Stimulated activated effector memory CD8-positive, alpha-beta T cell treated with anti-CD3 and anti-CD28 coated beads, Interleukin-12 subunit alpha, Interleukin-12 subunit beta, amount 100 ng/mL, for 72 hours (primary cell): Measurements from ENCODE around the gene MTCH1.

Source experiments
- ATAC-seq: fragments of 150-1000 bp; cut with Tn5 transposase; 2 replicates; pipeline ENCODE4 v1.10.0; 2021
- DNase-seq, 2 donors: peaks; one replicate each; pipeline ENCODE4 v3.0.0; 2021 to 2022; ENCODE audit warnings: low spot score in 2 of 2
- H3K27ac Mint-ChIP-seq: one replicate; pipeline ENCODE4 v1.8.0; 2022; ENCODE audit warnings: mild to moderate bottlenecking, mixed read lengths
- H3K36me3 Mint-ChIP-seq: one replicate; pipeline ENCODE4 v1.8.0; 2022; ENCODE audit warnings: mild to moderate bottlenecking, mixed read lengths
- H3K4me1 Mint-ChIP-seq: one replicate; pipeline ENCODE4 v1.8.0; 2022; ENCODE audit warnings: mixed read lengths
- H3K4me3 Mint-ChIP-seq: one replicate; pipeline ENCODE4 v1.8.0; 2022; ENCODE audit warnings: mild to moderate bottlenecking, mixed read lengths
- H3K9me3 Mint-ChIP-seq: one replicate; pipeline ENCODE4 v1.8.0; 2022; ENCODE audit warnings: mixed read lengths

The MTCH1 gene

DNA sequence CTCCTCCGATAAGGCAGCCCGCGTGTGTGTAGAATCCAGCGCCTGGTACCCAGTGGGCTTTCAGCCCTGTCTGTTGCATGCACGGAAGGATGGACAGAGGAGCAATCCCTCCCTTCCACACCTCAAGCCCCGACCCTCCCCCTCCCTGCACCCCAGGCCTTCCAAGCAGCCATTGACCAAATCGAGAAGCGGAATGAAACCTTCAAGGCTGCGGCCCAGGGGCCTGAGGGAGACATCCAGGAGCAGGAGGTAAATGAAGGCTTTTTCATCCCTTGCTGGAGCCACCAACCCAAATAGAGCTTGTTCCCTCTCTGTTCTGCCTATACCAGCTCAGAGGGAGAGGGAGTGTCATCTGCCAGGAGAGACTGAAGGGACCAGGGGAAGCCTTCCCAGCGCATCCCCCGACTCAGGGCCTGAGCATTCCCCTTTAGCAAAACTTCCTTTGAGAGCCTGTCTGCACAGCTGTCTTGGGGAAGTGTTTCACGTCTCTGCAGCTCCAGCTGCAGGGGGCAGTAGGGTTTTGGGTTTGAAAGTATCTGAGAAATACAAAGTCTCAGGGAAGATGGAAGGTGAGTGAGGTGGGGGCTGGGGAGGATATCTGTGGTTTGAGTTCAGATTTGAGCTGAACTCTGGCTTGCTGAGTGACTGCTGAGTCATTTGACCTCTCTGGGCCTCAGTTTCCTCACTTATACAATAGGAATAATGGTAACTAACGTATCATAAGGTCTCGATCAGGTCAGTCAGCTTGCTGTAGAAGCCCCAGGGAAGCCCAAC, 35.5 kb upstream of the MTCH1 start:
- peak; percentile 38 for ATAC-seq
- no peaks in the 10 kb centered on the region for H3K9me3 Mint-ChIP-seq
- peaks cover 11% of the 10 kb centered on the region for H3K36me3 Mint-ChIP-seq
- peaks cover 85% of the 10 kb centered on the region for H3K4me1 Mint-ChIP-seq
- peak overlapping the region; percentile 34 for H3K4me3 Mint-ChIP-seq
- peak overlapping the region; percentile 87 for H3K27ac Mint-ChIP-seq
- peak; percentile 45 to 78 for DNase-seq

DNA sequence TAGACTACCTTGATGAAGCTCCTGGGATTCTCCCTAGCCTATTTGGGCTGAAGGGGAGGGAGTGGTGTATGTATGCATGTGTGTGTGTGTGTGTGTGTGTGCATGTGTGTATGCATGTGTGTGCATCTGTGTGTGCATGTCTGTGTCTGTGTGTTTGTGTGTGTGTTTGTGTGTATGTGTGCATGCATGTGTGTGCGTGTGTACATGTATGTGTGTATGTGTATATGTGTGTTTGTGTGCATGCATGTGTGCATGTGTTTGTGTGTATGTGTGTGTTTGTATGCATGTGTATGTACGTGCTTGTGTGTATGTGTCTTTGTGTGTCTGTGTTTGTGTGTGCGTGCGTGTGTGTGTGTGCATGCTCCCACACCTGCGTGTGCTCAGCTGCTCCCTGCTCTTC, 34.8 kb upstream of the MTCH1 start:
- peaks cover 79% of the 10 kb centered on the region for H3K4me1 Mint-ChIP-seq
- peaks cover 11% of the 10 kb centered on the region for H3K36me3 Mint-ChIP-seq
- no peak overlapping the region for H3K4me3 Mint-ChIP-seq
- DNase-seq (no peak), ATAC-seq (no peak)
- H3K27ac Mint-ChIP-seq, result no peak overlapping the region
- H3K9me3 Mint-ChIP-seq, result no peaks in the 10 kb centered on the region

DNA sequence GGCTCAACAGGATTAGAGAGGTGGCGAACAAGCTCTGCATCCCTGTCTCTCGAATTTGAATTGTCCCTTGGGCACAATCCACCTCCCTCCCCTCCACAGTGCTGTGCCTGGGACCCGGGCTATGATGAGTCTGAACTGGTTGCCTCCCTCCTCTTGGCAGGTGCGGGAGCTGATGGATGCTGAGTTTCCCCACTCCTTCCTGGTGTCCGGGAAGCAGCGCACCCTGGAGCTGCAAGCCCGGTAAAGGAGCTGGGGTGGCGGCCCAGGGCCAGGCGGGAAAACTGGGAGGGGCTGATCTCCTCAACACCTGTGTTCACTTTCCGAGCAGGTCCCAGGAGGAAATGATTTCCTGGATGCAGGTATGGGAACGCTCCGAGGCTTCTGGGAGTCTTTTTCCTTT, 34.4 kb upstream of the MTCH1 start:
- H3K36me3 Mint-ChIP-seq, result peaks cover 11% of the 10 kb centered on the region
- DNase-seq (no peak), ATAC-seq (no peak)
- no peaks in the 10 kb centered on the region for H3K9me3 Mint-ChIP-seq
- no peak overlapping the region for H3K4me3 Mint-ChIP-seq
- peaks cover 74% of the 10 kb centered on the region for H3K4me1 Mint-ChIP-seq
- H3K27ac Mint-ChIP-seq, result no peak overlapping the region

DNA sequence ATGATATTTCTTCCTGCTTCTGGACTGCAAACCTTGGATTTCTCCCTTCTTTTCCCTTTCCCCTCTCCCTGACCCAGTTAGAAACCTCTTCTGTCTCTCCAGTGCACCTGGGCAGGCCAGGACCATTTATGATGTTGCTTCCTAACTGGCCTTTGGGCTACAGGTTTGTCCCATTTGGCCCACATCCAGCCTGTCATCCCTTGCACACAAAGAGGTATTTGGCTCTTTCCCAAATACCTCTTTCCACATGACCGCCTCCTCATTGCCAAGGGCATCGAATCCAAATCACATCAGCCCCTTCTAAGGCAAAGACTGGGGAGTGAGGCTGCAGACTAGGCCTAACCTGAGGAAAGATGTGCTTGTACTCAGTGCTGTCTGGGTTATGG, 33.1 kb upstream of the MTCH1 start:
- no peak for DNase-seq
- no peak for ATAC-seq
- Mint-ChIP-seq H3K9me3 (no peaks in the 10 kb centered on the region), H3K27ac (peak overlapping the region; percentile 88), H3K4me3 (no peak overlapping the region), H3K4me1 (peaks cover 61% of the 10 kb centered on the region), H3K36me3 (peaks cover 11% of the 10 kb centered on the region)

DNA sequence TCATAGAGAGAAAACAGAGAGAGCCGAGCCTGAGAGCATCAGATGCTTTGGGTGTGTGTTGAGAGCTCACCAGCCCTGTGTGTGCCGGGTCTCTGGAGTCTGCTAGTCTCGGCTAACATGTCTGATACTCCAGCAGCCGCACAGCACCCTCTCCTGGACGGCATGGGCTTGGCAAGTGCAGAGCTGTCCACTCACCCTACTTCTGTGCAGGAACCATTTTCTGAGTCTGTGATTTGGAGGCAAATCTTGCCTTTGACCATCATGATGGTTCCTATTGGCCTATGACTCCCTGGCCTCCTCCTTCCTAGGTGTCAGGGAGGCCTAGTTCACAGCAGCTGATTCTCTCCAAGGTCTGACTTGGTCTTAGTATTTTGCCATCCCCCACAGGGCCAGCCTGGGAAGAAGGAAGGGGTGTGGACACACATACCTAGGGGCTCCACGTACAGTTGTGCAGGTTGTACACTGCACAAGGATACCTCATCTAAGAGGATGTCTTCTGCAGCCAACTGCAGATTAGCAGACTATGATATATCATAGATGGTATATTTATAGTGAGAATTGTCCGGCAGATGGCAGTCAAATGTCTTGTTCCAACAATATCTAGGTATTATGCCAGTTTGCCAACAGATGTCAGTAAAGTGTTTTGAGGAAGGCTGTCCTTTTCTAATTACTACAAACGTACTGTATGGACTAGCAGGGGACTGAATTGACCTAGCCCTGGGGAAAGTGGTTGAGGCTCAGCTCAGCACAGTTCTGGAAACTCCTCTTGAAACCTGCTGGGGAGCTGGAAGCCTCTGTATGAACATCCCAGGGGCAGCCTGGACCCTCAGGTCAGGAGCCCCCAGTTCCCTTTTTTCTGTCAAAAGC, 32.4 kb upstream of the MTCH1 start:
- H3K4me1 Mint-ChIP-seq, result peaks cover 55% of the 10 kb centered on the region
- ATAC-seq (peak; percentile 95), DNase-seq (peak; percentile 87 to 95)
- H3K36me3 Mint-ChIP-seq, result peaks cover 11% of the 10 kb centered on the region
- H3K9me3 Mint-ChIP-seq, result no peaks in the 10 kb centered on the region
- peak overlapping the region; percentile 88 for H3K27ac Mint-ChIP-seq
- H3K4me3 Mint-ChIP-seq, result peak overlapping the region; percentile 1

DNA sequence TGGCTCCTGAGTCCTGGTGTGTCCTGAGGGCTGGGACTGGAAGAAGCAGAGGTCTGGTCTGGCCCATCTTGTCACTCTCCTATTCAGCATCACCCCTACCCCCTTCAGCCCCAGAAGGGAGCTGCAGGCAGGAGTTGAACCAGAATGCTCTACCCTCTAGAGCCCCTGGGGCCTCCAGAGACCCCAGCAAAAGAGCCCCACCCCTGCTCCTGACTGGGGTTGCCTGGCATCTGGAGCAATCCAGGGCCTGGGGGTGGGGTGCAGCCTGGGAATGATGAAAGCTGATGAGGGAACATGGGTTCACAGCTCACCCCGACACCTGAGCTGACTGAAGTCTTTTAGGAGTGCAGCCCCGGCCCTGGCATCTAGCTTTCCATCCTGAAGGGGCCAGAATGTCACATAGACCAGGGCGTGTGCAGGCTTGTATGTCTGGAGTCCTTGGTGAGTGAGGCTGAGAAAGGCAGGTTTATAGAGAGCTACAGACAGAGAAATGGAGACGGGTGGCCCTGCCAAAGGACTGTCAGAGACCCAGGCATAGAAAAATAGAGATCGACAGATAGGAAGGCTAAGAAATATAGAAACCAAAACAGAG, 31.7 kb upstream of the MTCH1 start:
- DNase-seq (peak in 1 of 2 donors; percentile 66), ATAC-seq (no peak)
- peaks cover 48% of the 10 kb centered on the region for H3K4me1 Mint-ChIP-seq
- peak overlapping the region; percentile 10 for H3K27ac Mint-ChIP-seq
- peaks cover 10% of the 10 kb centered on the region for H3K36me3 Mint-ChIP-seq
- peak overlapping the region; percentile 1 for H3K4me3 Mint-ChIP-seq
- H3K9me3 Mint-ChIP-seq, result no peaks in the 10 kb centered on the region

DNA sequence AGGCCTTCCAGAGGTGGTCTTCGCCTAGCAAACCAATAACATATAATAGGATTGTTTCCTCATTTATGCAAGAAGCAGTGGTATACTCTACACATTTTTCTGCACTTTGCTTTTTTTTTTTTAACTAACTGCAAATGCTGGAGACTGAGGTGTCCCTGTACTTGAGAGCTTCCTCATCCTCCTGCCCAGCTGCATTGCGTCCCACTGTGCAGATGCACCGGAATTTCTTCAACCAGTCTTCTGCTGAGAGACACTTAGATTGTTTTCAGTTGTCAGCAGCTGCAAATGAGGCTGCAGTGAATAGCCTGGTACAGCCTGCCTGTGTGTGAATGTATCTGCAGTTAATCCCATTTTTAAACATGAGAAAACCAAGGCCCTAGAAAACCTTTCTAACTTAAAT, 31.0 kb upstream of the MTCH1 start:
- Mint-ChIP-seq H3K9me3 (no peaks in the 10 kb centered on the region), H3K4me3 (no peak overlapping the region), H3K4me1 (peaks cover 41% of the 10 kb centered on the region), H3K36me3 (peaks cover 4% of the 10 kb centered on the region), H3K27ac (no peak overlapping the region)
- ATAC-seq (no peak), DNase-seq (no peak)

DNA sequence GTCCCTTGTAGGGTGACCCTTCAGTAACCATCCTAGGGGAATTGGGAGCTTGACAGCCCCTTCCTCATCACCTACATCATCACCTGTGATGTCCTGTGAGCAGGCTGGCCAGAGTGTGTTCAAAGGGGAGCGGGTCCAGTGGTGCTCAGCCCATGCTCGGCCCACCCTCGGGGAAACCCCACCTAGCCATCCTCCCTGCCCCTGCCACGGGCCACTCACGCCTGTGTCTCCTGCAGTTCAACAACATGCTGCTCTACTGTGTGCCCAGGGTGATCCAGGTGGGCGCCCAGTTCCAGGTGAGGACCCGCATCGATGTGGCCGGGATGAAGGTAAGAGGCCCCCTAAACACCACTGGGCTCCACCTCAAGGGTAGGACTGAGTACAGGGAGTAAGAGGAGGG, 29.5 kb upstream of the MTCH1 start:
- H3K9me3 Mint-ChIP-seq, result no peaks in the 10 kb centered on the region
- H3K4me1 Mint-ChIP-seq, result peaks cover 26% of the 10 kb centered on the region
- no peak overlapping the region for H3K4me3 Mint-ChIP-seq
- peak overlapping the region; percentile 58 for H3K27ac Mint-ChIP-seq
- peaks cover 4% of the 10 kb centered on the region for H3K36me3 Mint-ChIP-seq
- DNase-seq, result no peak
- ATAC-seq, result no peak

DNA sequence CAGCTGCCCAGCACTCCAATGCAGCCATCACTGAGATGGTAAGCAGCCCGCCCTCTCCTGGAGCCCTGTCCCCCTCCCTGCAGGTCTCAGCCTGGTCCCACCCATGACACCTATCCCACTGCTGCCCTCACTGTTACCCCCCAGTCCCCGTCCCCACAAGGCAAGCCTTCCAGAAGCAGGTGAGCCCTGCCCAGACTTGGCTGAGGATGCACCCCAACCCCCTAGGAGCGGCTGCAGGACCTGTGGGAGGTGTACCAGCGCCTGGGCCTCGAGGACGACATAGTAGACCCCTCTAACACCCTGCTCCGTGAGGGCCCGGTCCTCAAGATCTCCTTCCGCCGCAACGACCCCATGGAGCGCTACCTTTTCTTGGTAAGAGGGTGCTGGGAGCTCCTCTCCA, 28.7 kb upstream of the MTCH1 start:
- Mint-ChIP-seq H3K27ac (no peak overlapping the region), H3K36me3 (peaks cover 4% of the 10 kb centered on the region), H3K4me3 (no peak overlapping the region), H3K4me1 (peaks cover 21% of the 10 kb centered on the region), H3K9me3 (no peaks in the 10 kb centered on the region)
- ATAC-seq (no peak), DNase-seq (no peak)

DNA sequence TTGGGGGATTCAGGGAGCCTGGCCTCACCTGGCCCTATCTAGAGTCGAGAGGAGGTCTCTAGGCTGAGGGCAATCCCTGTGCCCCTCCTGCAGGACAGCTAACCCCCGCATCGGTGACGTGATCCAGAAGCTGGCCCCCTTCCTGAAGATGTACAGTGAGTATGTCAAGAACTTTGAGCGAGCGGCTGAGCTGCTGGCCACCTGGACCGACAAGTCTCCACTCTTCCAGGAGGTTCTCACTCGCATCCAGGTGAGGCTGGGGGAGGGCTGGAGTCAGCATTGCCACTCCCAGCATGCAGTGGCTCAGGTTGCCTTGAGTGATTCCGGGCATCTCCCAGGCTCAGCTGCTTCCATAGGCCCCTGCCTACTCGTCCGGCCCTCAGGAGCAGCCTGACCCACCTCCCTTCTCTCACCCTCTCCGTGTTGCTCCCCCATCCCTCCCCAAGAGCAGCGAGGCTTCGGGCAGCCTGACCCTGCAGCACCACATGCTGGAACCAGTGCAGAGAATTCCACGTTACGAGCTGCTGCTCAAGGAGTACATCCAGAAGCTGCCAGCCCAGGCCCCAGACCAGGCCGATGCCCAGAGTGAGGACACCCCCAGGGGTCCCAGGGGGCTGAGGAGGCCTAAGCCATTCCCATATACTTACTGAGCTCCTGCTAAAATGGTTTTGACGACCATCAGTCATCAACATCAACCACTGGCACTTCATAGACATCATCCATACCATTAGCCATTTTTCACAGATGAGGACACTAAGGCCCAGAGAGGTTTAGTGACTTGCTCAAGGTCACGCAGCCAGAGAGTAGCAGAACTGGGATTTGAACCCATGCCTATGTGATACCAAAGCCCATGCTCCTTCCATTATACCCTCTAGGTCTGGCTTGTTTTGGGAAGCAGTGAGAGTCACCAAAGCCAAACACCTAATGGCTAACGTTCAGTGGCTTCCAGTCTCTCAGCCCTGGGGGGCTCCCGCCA, 27.8 kb upstream of the MTCH1 start:
- peaks cover 12% of the 10 kb centered on the region for H3K4me1 Mint-ChIP-seq
- H3K27ac Mint-ChIP-seq, result no peak overlapping the region
- no peaks in the 10 kb centered on the region for H3K36me3 Mint-ChIP-seq
- DNase-seq (no peak), ATAC-seq (no peak)
- H3K4me3 Mint-ChIP-seq, result no peak overlapping the region
- no peaks in the 10 kb centered on the region for H3K9me3 Mint-ChIP-seq

DNA sequence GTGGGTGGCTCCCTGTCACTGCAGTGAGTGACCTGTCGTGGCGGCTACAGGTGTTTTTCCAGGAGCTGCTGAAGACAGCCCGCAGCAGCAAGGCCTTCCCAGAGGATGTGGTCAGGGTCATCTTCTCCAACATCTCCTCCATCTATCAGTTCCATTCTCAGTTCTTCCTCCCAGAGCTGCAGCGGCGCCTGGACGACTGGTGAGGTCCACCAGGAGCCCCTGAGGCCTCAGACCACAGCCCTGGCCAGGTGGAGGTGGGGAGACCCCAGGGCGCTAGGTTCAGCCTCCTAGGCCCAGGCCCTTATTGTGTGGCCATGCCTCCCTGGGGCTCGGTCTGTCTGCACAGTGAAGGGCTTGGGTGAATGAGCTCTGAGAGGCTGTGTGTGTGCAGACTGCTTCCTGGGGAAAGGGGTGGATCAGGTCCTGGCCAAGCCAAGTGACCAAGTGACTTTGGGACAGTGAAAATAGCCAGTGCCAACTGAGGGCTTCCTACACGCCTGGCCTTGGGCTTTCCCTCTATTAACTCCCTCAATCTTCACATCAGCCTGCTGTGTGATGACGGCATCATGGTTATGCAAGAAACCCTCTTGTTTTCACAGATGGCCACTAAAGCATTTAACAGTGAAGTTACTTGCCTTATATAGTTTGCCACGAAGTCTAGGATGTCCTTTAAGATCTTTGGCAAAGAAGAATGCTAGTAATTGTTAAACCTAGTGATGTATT, 25.8 kb upstream of the MTCH1 start:
- DNase-seq (no peak), ATAC-seq (no peak)
- Mint-ChIP-seq H3K27ac (peak overlapping the region; percentile 63), H3K9me3 (no peaks in the 10 kb centered on the region), H3K4me1 (peaks cover 13% of the 10 kb centered on the region), H3K4me3 (no peak overlapping the region), H3K36me3 (no peaks in the 10 kb centered on the region)

DNA sequence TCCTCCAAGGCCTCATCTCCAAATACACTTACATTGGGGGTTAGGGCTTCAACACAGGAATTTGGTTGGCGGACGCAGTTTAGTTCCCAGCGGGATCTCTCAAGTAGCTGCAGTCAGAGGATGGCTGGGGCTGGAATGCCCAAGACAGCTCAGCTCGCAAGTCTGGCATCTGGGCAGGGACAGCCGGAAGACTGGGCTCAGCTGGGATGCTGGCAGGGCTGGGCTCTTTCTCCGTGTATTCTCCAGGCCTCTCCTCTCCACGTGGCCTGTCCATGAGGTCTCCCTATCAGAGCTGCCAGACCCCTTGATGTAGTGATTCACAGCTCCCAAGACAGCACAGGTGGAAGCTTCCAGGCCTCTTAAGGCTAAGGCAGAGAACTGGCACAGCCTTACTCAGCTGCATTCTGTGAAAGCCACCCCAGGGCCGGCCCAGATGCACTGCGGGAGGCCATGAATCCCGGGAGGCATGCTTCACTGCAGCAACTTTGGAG, 24.5 kb upstream of the MTCH1 start:
- no peaks in the 10 kb centered on the region for H3K36me3 Mint-ChIP-seq

DNA sequence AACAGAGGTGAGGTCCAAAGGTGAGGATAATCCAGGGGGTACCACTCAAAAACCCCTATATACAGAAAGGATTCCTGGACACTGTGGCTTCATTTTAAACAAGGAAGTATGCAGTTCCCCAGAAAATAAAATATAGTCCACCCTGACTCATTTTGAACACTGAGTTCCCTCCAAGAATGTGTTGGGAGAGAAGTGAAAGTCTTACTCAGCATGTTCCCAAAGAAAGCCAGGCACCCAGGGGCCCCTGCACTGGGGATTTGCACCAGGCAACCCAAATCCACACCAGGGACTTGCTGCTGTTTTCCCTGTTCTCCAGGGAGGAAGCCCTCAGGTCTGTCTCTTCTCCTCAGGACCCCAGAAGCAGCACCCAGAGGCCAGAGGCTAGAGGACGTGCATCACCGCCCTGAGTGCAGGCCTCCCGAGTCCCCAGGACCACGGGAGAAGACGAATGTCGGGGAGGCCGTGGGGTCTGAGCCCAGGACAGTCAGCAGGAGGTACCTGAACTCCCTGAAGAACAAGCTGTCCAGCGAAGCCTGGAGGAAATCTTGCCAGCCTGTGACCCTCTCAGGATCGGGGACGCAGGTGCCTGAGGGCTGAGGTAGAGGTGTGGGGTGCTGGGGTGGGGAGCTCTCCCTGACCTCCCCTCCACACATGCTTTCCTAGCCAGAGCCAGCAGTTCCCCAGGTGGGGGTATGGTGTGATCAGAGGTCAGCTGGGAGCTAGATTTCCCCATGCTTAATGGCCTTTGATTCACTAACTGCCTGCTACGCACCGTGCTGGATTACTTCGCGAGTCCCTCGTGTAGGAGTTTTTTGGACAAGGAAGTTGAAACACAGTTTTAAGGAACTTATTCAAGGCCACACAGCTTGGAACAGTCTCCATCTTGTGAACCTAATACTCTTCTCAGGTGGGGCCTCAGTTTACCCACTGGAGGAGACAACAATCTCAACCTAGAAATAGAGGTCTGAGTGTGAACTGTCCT, 22.8 kb upstream of the MTCH1 start:
- no peaks in the 10 kb centered on the region for H3K36me3 Mint-ChIP-seq
- H3K4me3 Mint-ChIP-seq, result no peak overlapping the region
- H3K9me3 Mint-ChIP-seq, result no peaks in the 10 kb centered on the region
- H3K4me1 Mint-ChIP-seq, result peaks cover 29% of the 10 kb centered on the region
- ATAC-seq (no peak), DNase-seq (no peak)
- no peak overlapping the region for H3K27ac Mint-ChIP-seq

More for the DNA sequence above, 24.5 kb upstream of the MTCH1 start:
- Mint-ChIP-seq H3K27ac (peak overlapping the region; percentile 63), H3K9me3 (no peaks in the 10 kb centered on the region), H3K4me3 (no peak overlapping the region), H3K4me1 (peaks cover 27% of the 10 kb centered on the region)
- ATAC-seq (no peak), DNase-seq (no peak)
